ENCODE results near the gene MORN5.

DNA sequence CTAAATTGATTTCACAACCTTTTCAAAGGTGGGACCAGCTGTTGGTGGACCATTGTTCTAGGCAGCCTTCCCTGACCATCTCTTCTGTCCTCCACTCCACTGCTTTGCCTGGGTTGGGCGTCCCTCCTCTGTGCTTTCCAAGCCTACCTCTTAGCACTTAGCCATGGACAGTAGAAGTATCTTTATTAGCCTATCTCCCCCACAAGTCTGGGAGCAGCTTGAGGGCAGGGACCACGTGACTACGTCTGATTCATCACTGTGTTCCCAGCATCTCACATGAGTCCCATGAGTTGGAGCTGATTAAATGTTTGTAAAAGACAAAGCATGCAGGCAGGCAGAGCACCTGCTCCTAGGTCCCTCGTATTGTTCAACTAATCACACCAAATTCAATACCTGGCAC is 20.9 kb downstream of the MORN5 start:
- TF ChIP-seq POLR2AphosphoS5 (IDR thresholded peaks at IDR 0.05; ENCODE audit: low read depth, low read length) (no peak), POLR2A (IDR thresholded peaks at IDR 0.05; ENCODE audit: low read depth, low read length) (no peak)
